Measurements from ENCODE around the gene RDH11. TPM values are rescaled to one million over a fixed set of nuclear protein-coding genes. Genes with fewer than 3 reads are reported as not detected.

Gene RDH11
- total RNA-seq, 1 donor from 2014 or later, result 78.2 TPM

- TF ChIP-seq, protein P1, sequence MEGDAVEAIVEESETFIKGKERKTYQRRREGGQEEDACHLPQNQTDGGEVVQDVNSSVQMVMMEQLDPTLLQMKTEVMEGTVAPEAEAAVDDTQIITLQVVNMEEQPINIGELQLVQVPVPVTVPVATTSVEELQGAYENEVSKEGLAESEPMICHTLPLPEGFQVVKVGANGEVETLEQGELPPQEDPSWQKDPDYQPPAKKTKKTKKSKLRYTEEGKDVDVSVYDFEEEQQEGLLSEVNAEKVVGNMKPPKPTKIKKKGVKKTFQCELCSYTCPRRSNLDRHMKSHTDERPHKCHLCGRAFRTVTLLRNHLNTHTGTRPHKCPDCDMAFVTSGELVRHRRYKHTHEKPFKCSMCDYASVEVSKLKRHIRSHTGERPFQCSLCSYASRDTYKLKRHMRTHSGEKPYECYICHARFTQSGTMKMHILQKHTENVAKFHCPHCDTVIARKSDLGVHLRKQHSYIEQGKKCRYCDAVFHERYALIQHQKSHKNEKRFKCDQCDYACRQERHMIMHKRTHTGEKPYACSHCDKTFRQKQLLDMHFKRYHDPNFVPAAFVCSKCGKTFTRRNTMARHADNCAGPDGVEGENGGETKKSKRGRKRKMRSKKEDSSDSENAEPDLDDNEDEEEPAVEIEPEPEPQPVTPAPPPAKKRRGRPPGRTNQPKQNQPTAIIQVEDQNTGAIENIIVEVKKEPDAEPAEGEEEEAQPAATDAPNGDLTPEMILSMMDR (IDR thresholded peaks at IDR 0.05; ENCODE audit: insufficient read depth, low read length, poor library complexity, severe bottlenecking), result no peak
- DNase-seq (ENCODE audit: low read depth), result no peak
- Histone ChIP-seq H3K27me3 (ENCODE audit: control insufficient read depth, insufficient read depth, low read length) (no peaks in the 10 kb centered on the region), H3K4me3 (ENCODE audit: low read depth, low read length) (no peak overlapping the region), H3K36me3 (ENCODE audit: control insufficient read depth, insufficient read depth, low read length) (no peaks in the 10 kb centered on the region)
Observed at GRCh38 chr14:67668559-67668958, 27.0 kb downstream of the RDH11 start.

DNA sequence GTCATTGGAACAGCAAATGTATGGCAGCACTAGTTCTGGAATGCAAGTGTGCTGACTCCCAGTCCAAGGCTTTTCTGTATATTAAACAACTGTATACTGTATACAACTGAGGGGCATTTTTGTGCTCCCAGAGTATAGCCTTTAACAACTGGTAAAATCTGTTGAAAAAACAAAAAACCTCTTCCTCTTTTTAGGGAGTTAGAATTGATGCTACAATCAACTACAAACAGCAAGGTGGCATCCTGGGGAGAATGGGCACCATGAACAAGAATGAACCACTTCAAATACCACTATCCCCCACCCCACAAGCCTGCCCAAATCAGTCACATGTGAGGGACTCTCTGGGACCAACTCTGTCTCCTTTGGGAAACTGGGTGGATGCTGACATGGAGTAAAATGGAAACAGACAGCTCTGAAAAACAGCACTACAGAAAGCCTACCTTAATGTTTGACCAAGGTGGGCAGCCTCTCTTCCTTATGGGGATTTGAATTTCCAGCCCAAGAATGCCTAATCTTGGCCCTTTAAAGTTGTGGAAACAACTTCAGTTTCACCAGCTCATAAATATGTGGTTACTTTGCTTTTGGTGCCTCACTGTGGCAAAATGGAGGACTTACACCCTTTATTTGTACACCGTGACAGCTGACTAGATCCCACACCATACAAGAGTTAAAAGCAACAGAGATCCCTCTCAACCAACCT lies 28.7 kb downstream of the RDH11 start:
- H3K36me3 ChIP-seq (ENCODE audit: control insufficient read depth, insufficient read depth, low read length), result no peaks in the 10 kb centered on the region
- no peak overlapping the region for H3K4me3 ChIP-seq (ENCODE audit: low read depth, low read length)
- TF ChIP-seq, protein P1 (IDR thresholded peaks at IDR 0.05; ENCODE audit: insufficient read depth, low read length, poor library complexity, severe bottlenecking), result peak; percentile 65
- H3K27me3 ChIP-seq (ENCODE audit: control insufficient read depth, insufficient read depth, low read length), result no peaks in the 10 kb centered on the region
- DNase-seq (ENCODE audit: low read depth), result no peak

DNA sequence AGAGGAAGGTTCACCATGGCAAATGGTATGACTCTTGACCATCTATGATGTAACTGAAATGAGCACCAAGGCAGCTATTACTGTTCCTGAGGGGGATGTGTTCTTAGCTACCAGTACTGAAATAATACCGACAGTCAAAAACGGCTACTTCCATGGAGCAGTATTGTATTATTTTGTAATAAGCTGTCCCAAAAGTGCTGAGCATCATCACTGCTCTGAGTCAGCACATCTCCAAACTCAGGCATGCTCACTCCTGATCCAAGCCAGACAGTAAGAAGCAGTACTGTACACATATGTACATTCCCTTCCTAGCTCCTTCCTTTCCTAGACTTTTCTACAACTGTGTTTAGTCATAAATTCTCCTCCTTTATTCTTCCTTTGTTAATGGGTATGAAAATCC lies 29.7 kb downstream of the RDH11 start:
- no peaks in the 10 kb centered on the region for H3K27me3 ChIP-seq (ENCODE audit: control insufficient read depth, insufficient read depth, low read length)
- H3K36me3 ChIP-seq (ENCODE audit: control insufficient read depth, insufficient read depth, low read length), result no peaks in the 10 kb centered on the region
- H3K4me3 ChIP-seq (ENCODE audit: low read depth, low read length), result no peak overlapping the region
- DNase-seq (ENCODE audit: low read depth), result no peak
- TF ChIP-seq, protein P1 (IDR thresholded peaks at IDR 0.05; ENCODE audit: insufficient read depth, low read length, poor library complexity, severe bottlenecking), result no peak

GRCh38 chr14:67663633-67664032 lies 31.9 kb downstream of the RDH11 start:
- no peaks in the 10 kb centered on the region for H3K36me3 ChIP-seq (ENCODE audit: control insufficient read depth, insufficient read depth, low read length)
- H3K27me3 ChIP-seq (ENCODE audit: control insufficient read depth, insufficient read depth, low read length), result no peaks in the 10 kb centered on the region
- H3K4me3 ChIP-seq (ENCODE audit: low read depth, low read length), result no peak overlapping the region
- DNase-seq (ENCODE audit: low read depth), result no peak
- TF ChIP-seq, protein P1 (IDR thresholded peaks at IDR 0.05; ENCODE audit: insufficient read depth, low read length, poor library complexity, severe bottlenecking), result no peak

GRCh38 chr14:67653651-67654280 lies 41.8 kb downstream of the RDH11 start:
- TF ChIP-seq, protein P1 (IDR thresholded peaks at IDR 0.05; ENCODE audit: insufficient read depth, low read length, poor library complexity, severe bottlenecking), result no peak
- no peak overlapping the region for H3K4me3 ChIP-seq (ENCODE audit: low read depth, low read length)
- no peak for DNase-seq (ENCODE audit: low read depth)
- H3K36me3 ChIP-seq (ENCODE audit: control insufficient read depth, insufficient read depth, low read length), result peaks cover 1% of the 10 kb centered on the region
- no peaks in the 10 kb centered on the region for H3K27me3 ChIP-seq (ENCODE audit: control insufficient read depth, insufficient read depth, low read length)

Data from kidney epithelial cell (primary cell).